GM18951 (cell line): ENCODE data around the gene AP1G2.
"Not testable (repeated sequence)": the region's sequence is repeated elsewhere in the genome, so short reads cannot be mapped to it uniquely, and the experiment has no call there.

Source experiments
- POLR2A ChIP-seq: IDR thresholded peaks from 4 replicates; pipeline ENCODE4 v1.6.1; 2011; ENCODE audit warnings: mild to moderate bottlenecking; ENCODE audit not compliant: insufficient read length, insufficient read depth; ENCODE audit errors: extremely low read depth
- in situ Hi-C: fragments of 300-500 bp; cut with MboI; formaldehyde crosslinking; loops from one replicate; pipeline ENCODE4 v1.12.0; 2022; ENCODE audit warnings: low sequenced_read_pairs, mixed read lengths, inconsistent platforms; ENCODE audit not compliant: unreplicated experiment

AP1G2 gene

GRCh38 chr14:23539248-23540140, 28.1 kb downstream of the AP1G2 start:
- no peak for TF ChIP-seq POLR2A
- in situ Hi-C loops, result loop anchor here (5.0 kb wide), 1 partner anchor 62 kb away; no protein-coding TSS in a partner anchor

GRCh38 chr14:23538785-23539184, 28.8 kb downstream of the AP1G2 start:
- no peak for TF ChIP-seq POLR2A
- in situ Hi-C loops, result no loop called here

- TF ChIP-seq POLR2A, result no peak
- in situ Hi-C loops, result no loop called here
Measured at GRCh38 chr14:23538050-23538718, 29.4 kb downstream of the AP1G2 start.

- in situ Hi-C loops, result no loop called here
- no peak for TF ChIP-seq POLR2A
Measured at GRCh38 chr14:23537351-23538049, 30.1 kb downstream of the AP1G2 start.

- in situ Hi-C loops, result not testable (repeated sequence)
Measured at GRCh38 chr14:23536906-23537305, 30.7 kb downstream of the AP1G2 start.

GRCh38 chr14:23536494-23536893, 31.1 kb downstream of the AP1G2 start:
- in situ Hi-C loops, result no loop called here
- TF ChIP-seq POLR2A, result no peak

GRCh38 chr14:23535943-23536342, 31.6 kb downstream of the AP1G2 start:
- TF ChIP-seq POLR2A, result no peak
- in situ Hi-C loops, result no loop called here

GRCh38 chr14:23533652-23534435, 33.7 kb downstream of the AP1G2 start:
- in situ Hi-C loops, result no loop called here
- no peak for TF ChIP-seq POLR2A

GRCh38 chr14:23532658-23533057, 34.9 kb downstream of the AP1G2 start:
- in situ Hi-C loops, result no loop called here
- no peak for TF ChIP-seq POLR2A

GRCh38 chr14:23531391-23531790, 36.2 kb downstream of the AP1G2 start:
- no peak for TF ChIP-seq POLR2A
- in situ Hi-C loops, result no loop called here

- in situ Hi-C loops, result no loop called here
- TF ChIP-seq POLR2A, result no peak
Measured at GRCh38 chr14:23530375-23531055, 37.1 kb downstream of the AP1G2 start.

GRCh38 chr14:23529016-23529415, 38.6 kb downstream of the AP1G2 start:
- in situ Hi-C loops, result no loop called here
- TF ChIP-seq POLR2A, result no peak
